GM18907 (cell line): Measurements from ENCODE around the gene KIAA1217.
A peak's percentile ranks its signal among the peaks of the same experiment; 100 is the strongest.

Experiments
- ATAC-seq: cut with Tn5 transposase; IDR thresholded peaks from one replicate; pipeline ENCODE4 v1.9.1; 2021; ENCODE audit warnings: mild to moderate bottlenecking, moderate library complexity; ENCODE audit not compliant: unreplicated experiment

Gene KIAA1217

GRCh38 chr10:24208661-24209431 lies at the start of gene KIAA1217:
Gene KIAA1217, plus strand, starts transcription at chr10:24209138. Its CDS starts 56 bp downstream, at chr10:24209194.
- peak; percentile 39 for ATAC-seq

- ATAC-seq: no peak
These were observed 46.5 kb upstream of the KIAA1217 start for GRCh38 chr10:24162206-24162985.

GRCh38 chr10:24163485-24163884 lies 45.5 kb upstream of the KIAA1217 start:
- ATAC-seq: no peak

GRCh38 chr10:24168258-24169170 lies 40.4 kb upstream of the KIAA1217 start:
- ATAC-seq: no peak

- no peak for ATAC-seq
These were observed 38.7 kb upstream of the KIAA1217 start for GRCh38 chr10:24170199-24170598.

GRCh38 chr10:24172909-24173308 lies 36.0 kb upstream of the KIAA1217 start:
- ATAC-seq: no peak

- no peak for ATAC-seq
These were observed 34.9 kb upstream of the KIAA1217 start for GRCh38 chr10:24174014-24174413.

- ATAC-seq: no peak
These were observed 32.3 kb upstream of the KIAA1217 start for GRCh38 chr10:24176658-24177057.

- no peak for ATAC-seq
These were observed 31.3 kb upstream of the KIAA1217 start for GRCh38 chr10:24177636-24178035.

- ATAC-seq: no peak
These were observed 28.0 kb upstream of the KIAA1217 start for GRCh38 chr10:24180891-24181290.

GRCh38 chr10:24184455-24184854 lies 24.5 kb upstream of the KIAA1217 start:
- no peak for ATAC-seq

GRCh38 chr10:24193330-24193729 lies 15.6 kb upstream of the KIAA1217 start:
- ATAC-seq: no peak

- no peak for ATAC-seq
These were observed 11.7 kb upstream of the KIAA1217 start for GRCh38 chr10:24197263-24197662.

GRCh38 chr10:24201503-24202180 lies 7.3 kb upstream of the KIAA1217 start:
- ATAC-seq: no peak

- ATAC-seq: no peak
These were observed 6.8 kb upstream of the KIAA1217 start for GRCh38 chr10:24202181-24202570.

GRCh38 chr10:24205821-24206220 lies 3.1 kb upstream of the KIAA1217 start:
- no peak for ATAC-seq

- no peak for ATAC-seq
These were observed 2.6 kb upstream of the KIAA1217 start for GRCh38 chr10:24206334-24206733.

GRCh38 chr10:24206926-24207325 lies 2.0 kb upstream of the KIAA1217 start:
- no peak for ATAC-seq

GRCh38 chr10:24207341-24207740 lies 1.6 kb upstream of the KIAA1217 start:
- ATAC-seq: no peak

- ATAC-seq: no peak
These were observed 942 bp upstream of the KIAA1217 start for GRCh38 chr10:24207781-24208611.
